GM21381 (cell line): Measurements from ENCODE around the gene ROR1.

ENCODE experiments used
- ATAC-seq: cut with Tn5 transposase; IDR thresholded peaks from one replicate; pipeline ENCODE4 v1.9.1; 2021; ENCODE audit warnings: mild to moderate bottlenecking, moderate library complexity; ENCODE audit not compliant: unreplicated experiment

ROR1 gene

GRCh38 chr1:63773815-63774616, at the start of gene ROR1:
ROR1 (plus strand) TSS chr1:63774017.
- ATAC-seq = peak; percentile 80

DNA sequence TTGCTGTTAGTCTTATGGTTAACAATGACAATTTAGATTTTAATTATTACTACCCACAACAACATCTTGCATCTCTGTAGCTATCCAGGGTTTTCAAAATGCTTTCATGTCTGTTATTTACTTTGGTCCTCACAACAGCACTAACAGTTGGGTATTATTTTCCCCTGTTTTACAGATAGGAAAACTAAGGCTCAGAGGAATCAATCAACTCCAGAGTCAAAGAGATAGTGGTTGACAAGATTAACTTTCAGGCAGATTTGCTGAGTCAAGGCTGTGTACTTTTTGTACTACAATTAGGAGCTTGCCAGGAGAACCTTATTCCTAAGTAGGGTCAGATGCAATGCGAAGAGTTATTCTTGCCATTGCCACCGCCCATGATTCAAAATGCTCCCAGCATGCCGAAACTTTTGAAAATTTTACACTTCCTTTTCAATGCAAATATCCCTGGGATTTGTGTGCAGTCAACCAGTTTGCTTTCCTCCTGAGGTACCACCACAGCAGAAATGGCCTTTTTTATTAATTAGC, 49.4 kb upstream of the ROR1 start:
- no peak for ATAC-seq

DNA sequence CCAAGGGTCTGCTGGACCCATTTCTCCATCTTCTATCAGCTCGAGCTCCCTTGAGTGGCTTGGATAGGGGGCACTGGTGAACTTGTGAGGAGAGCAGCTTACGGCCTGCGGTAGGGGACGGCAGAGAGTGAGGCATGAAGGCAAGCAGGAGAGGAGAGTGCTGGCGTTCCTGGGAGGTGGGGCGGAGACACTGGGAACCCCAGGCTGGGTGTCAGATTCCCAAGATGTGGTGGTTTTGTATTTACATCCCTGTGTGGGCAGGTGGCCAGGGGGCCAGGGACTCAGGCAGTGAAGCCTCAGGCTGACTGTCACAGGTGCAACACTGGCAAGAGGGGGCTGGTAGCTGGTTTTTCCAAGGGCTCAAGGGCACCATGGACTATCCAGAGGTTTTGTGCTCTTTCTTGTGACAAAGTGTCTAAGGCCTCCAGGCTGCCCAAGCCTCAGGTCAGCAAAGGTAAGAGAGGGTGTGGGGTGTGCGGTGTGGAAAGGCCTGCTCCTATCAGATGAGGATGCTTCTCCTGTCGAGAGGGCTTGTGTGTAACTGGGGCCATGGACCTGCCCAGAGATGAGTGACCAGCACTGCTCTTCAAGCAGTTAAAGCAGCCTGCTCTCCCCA, 45.1 kb upstream of the ROR1 start:
- no peak for ATAC-seq

- ATAC-seq = no peak
These were observed 44.6 kb upstream of the ROR1 start for GRCh38 chr1:63729227-63729620.

DNA sequence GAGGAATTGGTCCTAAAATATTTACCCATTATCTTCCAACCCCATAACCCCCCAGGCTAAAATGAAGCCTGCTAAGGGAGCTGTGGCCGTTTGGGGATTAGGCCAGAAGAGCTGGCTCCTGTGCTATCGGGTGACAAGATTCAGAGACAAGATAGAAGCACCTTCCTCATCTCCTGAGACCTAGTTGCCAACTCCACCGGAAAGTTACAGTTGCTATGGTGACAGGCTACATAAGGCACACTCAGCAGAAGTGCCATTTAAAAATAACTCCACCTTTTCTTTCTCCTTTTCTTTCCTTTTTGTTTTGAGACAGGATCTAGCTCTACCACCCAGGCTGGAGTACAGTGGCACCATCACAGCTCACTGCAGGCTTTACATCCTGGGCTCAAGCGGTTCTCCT, 43.6 kb upstream of the ROR1 start:
- no peak for ATAC-seq

DNA sequence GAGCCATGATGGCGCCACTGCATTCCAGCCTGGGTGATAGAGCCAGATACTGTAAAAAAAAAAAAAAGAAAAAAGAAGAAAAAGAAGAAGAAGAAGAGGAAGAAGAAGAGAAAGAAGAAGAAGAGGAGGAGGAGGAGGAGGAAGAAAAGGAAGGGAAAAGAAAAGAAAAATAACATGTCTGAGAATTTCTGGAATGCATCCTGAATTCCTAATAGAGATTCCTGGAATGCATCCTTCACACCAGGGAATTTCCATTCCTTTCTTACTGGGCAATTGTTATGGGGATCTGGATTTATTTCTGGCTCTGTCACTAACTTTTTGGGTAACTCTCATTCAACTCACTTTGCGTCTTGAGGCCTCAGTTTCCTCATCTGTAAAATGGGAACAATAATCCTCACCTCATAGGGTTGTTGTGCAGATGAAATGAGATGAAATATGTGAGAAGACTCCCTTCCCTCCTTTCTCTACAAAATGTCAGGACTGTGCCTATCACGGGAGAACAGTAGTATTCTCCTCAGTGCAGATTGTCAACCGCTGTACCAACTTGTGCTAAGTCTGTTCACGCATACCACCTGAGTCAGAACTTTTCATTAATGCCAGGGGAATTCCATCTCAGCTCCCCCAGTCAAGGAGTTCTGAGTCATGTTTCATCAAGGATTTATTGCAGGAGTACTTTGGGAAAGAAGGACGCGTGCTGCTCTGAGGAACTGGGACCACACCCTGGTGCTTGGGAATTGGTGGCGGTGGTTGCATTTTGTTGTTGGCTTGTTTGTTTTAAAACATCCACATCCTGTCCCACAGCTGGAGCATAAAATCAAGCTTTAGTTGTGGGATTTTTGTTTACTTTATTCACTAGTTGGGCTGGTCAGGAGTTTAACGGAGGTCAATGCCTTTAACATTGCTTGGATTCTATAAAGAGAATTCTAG, 42.4 kb upstream of the ROR1 start:
- ATAC-seq = no peak

DNA sequence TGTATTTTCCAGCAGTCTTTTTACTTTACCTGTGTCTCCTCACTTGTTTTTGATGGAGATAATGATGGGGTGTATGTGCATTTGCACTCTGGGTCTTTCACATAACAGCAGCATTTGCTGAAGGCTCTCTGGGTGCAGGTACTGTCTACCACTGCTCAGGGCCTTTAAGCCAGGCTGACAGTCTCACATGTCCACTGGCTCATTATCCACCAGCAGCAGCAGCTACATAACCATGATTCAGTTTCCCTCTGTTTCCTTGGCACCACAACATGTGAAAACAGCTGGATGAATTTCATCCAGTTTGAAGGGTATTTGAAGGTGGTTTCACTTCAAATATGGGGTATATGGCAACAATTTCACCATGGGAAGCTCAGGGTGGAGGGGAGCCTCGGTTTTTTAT, 41.2 kb upstream of the ROR1 start:
- no peak for ATAC-seq

DNA sequence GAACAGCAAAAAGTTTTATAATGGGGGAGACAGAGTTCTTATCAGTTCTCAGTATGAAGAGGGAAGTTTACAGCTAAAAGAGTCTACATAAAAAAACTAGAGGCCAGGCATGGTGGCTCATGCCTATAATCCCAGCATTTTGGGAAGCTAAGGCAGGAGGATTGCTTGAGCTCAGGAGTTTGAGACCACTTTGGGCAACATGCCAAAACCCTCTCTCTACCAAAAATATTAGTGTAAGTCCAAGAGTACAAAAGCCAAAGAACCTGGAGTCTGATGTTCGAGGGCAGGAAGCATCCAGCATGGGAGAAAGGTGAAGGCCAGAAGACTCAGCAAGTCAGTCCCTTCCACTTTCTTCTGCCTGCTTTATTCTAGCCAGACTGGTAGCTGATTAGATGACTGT, 35.0 kb upstream of the ROR1 start:
- ATAC-seq = no peak

DNA sequence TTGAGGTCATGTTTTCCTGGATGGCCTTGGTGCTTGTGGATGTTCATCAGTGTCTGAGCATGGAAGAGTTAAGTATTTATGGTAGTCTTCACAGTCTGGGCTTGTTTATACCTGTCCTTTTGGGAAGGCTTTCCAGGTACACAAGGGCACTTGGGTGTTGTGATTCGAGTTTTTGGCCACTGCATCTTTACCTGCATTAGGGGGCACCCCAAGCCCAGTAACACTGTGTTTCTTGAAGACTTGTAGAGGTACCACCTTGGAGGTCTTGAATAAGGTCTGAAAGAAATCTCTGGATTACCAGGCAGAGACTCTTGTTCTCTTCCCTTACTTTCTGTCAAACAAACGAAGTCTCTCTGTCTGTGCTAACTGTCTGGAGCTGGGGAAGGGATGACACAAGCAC, 34.4 kb upstream of the ROR1 start:
- no peak for ATAC-seq

DNA sequence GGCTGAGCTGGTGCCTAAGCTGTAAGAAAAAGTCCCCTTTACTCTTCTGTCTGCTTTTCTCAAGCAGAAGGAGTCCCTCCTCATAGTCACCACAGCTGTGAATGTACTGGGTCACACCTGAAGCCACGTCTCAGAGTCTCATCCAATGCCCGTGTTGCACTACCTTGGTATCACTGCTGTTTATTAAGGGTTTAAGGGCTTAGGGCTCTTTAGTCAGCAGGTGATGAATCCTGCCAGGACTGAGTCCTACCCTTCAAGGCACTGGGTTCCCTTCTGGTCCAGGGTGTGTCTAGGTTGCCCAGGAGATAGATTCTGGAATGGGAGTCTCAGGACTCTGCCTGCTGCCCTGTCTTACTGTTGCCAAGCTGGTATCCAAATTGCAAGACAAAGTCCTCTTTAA, 33.4 kb upstream of the ROR1 start:
- no peak for ATAC-seq

DNA sequence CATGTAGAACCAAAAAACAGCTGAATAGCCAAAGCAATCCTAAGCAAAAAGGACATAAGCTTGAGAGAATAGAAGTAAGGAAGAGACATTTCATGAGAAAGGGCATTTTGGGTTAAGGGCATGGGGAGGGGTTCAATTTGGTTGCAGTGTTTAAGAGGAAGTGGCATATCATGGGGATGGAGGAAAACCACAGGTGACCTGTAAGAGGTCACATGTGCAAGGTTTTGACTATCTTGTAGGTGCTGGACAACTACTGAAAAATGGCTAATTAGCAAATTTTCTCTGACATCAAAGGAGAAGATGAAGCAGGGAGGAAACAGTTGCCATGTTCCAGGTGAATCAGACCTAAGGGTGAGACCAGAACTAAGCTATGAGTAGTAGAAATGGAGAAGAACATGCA, 31.3 kb upstream of the ROR1 start:
- ATAC-seq = no peak

- ATAC-seq = no peak
These were observed 30.0 kb upstream of the ROR1 start for GRCh38 chr1:63743781-63744180.

DNA sequence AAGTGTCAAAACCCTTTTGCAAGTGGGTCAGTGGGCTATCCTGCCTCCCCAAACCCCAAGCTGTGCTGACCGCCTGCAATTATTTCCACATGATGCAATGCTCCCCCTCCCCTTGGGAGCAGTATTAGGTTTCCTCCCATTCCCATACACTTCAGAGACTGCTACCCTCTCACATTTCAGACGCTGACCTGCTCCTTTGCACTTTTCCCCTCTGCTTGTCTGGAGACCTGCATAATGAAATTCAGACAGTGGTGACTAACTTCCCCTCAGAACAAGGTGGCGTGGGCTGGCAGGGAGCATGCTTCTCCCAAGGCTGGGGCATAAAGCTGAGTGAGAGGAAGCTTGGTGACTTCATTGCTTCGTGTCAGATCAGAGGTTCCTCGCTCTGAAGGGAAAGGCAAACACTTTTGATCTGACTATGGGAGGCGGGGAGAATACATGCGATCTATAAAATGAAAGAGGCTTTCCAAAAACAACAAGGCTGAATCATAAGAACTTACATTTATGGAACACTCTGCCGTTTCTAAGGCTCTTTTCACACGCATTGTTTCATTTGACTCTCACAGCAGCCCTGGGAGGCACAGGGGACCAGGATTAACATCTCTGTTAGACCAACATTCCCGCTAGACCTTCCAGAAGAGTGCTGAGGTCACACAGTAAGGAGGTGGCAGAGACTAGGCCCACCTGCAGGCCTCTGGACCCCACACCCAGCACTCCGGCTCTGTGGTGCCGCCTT, 27.5 kb upstream of the ROR1 start:
- ATAC-seq = no peak

GRCh38 chr1:63747445-63747844, 26.4 kb upstream of the ROR1 start:
- ATAC-seq = no peak

DNA sequence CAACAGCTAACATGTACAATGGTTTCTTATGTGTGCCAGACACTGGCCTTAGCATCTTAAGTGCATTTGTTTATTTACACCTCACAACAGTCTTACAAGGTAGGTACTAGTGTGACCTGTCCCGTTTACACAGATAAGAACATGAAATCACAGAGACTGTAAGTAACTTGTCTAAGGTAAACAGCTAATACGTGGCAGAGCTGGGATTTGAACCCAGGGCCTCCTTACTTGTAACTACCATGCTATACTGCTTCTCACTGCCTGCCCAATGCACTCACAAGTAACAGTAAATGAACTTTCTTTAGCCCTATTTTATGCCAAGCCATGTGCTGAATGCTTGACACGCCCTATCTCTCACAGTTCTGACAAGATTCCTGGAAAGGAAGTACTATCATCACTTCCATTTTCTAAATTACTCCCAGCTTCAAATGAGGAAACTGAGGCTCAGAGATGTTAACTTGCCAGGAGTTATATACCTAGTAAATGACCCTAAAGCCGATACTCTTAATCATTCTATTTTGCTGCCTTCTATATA, 25.7 kb upstream of the ROR1 start:
- no peak for ATAC-seq

- no peak for ATAC-seq
These were observed 25.2 kb upstream of the ROR1 start for GRCh38 chr1:63748641-63749040.

DNA sequence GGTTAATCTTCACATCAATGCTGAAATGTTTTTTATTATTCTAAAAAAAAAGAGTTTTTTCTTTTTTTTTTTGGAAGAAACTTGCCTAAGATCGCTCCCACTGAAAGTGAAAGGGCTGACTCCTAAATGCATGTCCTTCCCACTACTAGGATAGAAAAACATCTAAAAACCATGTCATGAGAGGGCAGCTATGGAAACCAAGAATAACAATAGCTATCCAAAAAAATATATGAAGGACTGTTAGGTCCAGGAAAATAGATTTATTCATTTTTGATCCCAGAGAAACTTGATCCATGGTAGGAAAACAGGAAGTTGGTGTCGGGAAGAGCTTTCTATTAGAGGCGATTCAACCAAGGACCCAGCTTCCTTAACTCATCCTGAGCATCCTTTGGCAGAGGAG, 23.1 kb upstream of the ROR1 start:
- no peak for ATAC-seq

DNA sequence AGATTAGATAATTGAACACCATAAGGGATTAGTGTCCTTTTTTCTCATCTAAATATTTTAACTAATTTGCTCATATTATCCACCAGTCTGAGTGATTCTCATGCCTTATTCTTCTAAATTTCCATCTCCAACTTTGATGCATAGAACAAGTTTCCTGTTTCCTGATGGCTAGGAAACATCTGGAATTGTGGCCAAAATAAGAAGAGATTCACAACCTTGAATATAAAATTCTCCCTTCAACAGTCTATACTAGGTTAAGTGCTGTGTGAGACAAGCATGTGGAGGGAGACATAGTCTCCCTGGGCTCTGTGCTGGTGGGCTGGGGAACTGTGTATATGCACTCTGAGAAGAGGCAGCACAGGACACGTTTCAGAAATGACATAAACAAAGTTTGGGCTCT, 21.6 kb upstream of the ROR1 start:
- no peak for ATAC-seq

DNA sequence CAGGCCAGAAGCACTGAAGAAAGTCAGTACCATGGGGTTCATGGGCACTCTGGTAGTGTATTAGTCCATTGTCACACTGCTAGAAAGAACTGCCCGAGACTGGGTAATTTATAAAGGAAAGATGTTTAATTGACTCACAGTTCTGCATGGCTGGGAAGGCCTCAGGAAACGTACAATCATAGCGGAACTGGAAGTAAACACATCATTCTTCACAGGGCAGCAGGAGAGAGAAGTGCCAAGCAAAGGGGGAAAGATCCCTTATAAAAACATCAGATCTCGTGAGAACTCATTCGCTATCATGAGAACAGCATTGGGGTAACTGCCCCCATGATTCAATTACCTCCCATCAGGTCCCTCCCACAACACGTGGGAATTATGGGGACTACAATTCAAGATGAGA, 20.2 kb upstream of the ROR1 start:
- no peak for ATAC-seq

DNA sequence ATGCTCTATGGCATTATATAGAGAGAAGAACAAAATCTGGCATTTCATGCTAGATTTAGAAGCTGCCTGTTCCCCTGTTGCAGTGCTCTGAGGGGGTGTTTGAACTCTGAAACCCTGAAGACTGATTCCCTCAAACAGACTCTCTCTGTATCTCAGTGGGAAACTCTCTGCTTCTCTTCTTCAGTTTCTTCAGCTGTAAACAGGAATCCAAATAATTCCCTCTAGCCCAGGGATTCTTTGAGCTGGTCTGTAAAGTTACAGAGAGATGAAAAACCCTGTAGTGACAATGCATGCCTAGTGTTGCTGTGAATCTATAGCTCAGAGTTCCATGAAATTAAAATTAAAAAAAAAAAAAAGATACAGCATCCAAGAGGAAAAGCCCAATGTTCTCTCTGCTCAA, 17.0 kb upstream of the ROR1 start:
- ATAC-seq = no peak

DNA sequence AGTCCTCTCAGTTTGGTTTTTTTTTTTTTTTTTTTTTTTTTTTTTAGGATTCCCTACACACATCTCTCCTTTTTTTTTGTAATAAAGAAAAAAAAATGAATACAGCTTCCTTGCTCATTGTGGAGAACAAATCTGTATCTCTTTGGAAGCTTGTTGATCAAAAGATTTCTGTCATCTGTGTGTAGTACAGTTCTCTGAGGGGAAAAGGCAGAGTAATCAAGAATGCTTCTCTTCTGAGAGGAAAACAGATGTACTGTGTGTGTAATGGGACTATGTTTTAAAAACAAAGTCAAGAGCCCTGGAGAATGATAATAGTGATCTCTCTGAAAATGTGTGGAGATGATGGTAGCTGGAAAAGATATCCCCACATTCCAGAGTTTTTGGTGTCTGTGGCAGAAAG, 16.5 kb upstream of the ROR1 start:
- ATAC-seq = no peak
